ENCODE data around the gene CACNA1B.

DNA sequence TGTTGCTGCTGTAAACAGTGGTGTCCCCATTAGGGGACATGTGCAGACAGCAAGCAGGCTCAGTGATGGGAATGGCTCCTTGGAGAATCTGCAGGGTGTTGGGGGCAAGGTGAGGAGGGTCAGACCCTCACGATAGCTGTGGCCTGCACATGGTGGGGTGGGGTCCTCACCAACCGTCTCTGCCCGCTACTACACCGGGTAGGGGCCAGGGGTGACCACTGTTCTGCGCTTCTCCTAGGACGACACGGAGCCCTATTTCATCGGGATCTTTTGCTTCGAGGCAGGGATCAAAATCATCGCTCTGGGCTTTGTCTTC lies 4.9 kb downstream of the CACNA1B start:
- TF ChIP-seq, protein P1, sequence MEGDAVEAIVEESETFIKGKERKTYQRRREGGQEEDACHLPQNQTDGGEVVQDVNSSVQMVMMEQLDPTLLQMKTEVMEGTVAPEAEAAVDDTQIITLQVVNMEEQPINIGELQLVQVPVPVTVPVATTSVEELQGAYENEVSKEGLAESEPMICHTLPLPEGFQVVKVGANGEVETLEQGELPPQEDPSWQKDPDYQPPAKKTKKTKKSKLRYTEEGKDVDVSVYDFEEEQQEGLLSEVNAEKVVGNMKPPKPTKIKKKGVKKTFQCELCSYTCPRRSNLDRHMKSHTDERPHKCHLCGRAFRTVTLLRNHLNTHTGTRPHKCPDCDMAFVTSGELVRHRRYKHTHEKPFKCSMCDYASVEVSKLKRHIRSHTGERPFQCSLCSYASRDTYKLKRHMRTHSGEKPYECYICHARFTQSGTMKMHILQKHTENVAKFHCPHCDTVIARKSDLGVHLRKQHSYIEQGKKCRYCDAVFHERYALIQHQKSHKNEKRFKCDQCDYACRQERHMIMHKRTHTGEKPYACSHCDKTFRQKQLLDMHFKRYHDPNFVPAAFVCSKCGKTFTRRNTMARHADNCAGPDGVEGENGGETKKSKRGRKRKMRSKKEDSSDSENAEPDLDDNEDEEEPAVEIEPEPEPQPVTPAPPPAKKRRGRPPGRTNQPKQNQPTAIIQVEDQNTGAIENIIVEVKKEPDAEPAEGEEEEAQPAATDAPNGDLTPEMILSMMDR (IDR thresholded peaks at IDR 0.05), result no peak
- TF ChIP-seq POLR2A (IDR thresholded peaks at IDR 0.05), result no peak
- no peak for TF ChIP-seq POLR2AphosphoS5 (IDR thresholded peaks at IDR 0.05)
